ENCODE data around the gene PLTP. TPM values are rescaled to one million over a fixed set of nuclear protein-coding genes. Genes with fewer than 3 reads are reported as not detected.

Gene PLTP
- polyA plus RNA-seq, 3 donors = 1.6 to 3.0 (median 2.9) TPM

DNA sequence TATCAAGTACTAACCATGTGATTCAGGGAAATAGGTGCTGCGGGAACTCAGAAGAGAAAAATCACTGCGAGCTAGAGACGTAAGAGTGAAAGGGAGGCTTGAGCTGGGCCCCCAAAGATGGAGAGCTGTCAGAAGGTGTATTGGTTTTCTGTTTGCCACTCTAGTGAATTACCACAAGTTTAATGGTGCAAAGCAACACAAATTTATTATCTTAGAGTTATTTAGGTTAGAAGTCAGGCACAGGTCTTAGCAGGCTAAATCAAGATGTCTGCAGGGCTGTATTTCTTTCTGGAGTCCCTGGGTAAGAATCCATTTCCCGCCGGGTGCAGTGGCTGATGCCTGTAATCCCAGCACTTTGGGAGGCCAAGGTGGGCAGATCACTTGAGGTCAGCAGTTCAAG, 52.0 kb downstream of the PLTP start:
- Histone ChIP-seq H3K9ac (ENCODE audit: insufficient read depth, low read length, poor library complexity, severe bottlenecking) (no peak overlapping the region), H4K20me1 (ENCODE audit: insufficient read depth, low read length) (no peaks in the 10 kb centered on the region), H3K27me3 (ENCODE audit: control insufficient read depth in 2 of 2, insufficient read depth in 2 of 2, low read length in 2 of 2) (no peaks in the 10 kb centered on the region), H3K27ac (ENCODE audit: low read depth in 1 of 2, low read length in 2 of 2) (no peak overlapping the region), H3K9me3 (replicated peaks in 1 of 2; ENCODE audit: control insufficient read depth in 1 of 2, insufficient read depth in 1 of 2, low read length in 2 of 2) (no peaks in the 10 kb centered on the region), H3K4me3 (replicated peaks in 1 of 3; ENCODE audit: low read depth in 2 of 3, low read length in 3 of 3) (no peak overlapping the region), H3K4me1 (ENCODE audit: control insufficient read depth in 1 of 2, insufficient read depth in 2 of 2, low read length in 2 of 2) (peaks cover 19 to 26% of the 10 kb centered on the region in 2 donors), H3K4me2 (replicated peaks; ENCODE audit: extremely low read depth, low read length, poor library complexity, severe bottlenecking) (no peak overlapping the region), H2AFZ (ENCODE audit: insufficient read depth, low read depth, low read length, poor library complexity, severe bottlenecking) (no peak overlapping the region), H3K36me3 (replicated peaks in 1 of 2; ENCODE audit: control insufficient read depth in 1 of 2, insufficient read depth in 2 of 2, low read length in 2 of 2) (peaks cover 2 to 3% of the 10 kb centered on the region in 2 donors), H3K79me2 (ENCODE audit: insufficient read depth, low read length) (peaks cover 46% of the 10 kb centered on the region)
- H3K36me3 Mint-ChIP-seq = peaks cover 4 to 12% of the 10 kb centered on the region in 2 donors
- TF ChIP-seq CTCF (IDR thresholded peaks at IDR 0.05) = no peak
- H3K27ac Mint-ChIP-seq = no peak overlapping the region
- H3K4me1 Mint-ChIP-seq = peaks cover 30% of the 10 kb centered on the region
- no peak for DNase-seq
- intact Hi-C loops (cut with micrococcal nuclease) = loop anchor here in 1 of 2 donors (5.0 kb wide), 1 partner anchor 32 kb away; the partner anchor contains the start of genes CTSA and NEURL2
- H3K4me3 Mint-ChIP-seq = no peak overlapping the region
- H3K27me3 Mint-ChIP-seq (ENCODE audit: low read depth in 3 of 3) = peaks cover 0 to 1% (median 0%) of the 10 kb centered on the region in 3 donors
- WGBS (ENCODE audit: insufficient coverage) = 100% methylated on average over 2 of the region's 5 CpGs
- no peaks in the 10 kb centered on the region for H3K9me3 Mint-ChIP-seq

- H4K20me1 ChIP-seq (ENCODE audit: insufficient read depth, low read length) = no peaks in the 10 kb centered on the region
- Mint-ChIP-seq H3K27ac (peak overlapping the region; percentile 90 to 97 (median 97)), H3K4me3 (peak overlapping the region; percentile 89 to 95), H3K9me3 (no peaks in the 10 kb centered on the region), H3K4me1 (peaks cover 33% of the 10 kb centered on the region), H3K27me3 (ENCODE audit: low read depth in 3 of 3) (peaks cover 0 to 3% (median 2%) of the 10 kb centered on the region in 3 donors), H3K36me3 (peaks cover 19 to 30% of the 10 kb centered on the region in 2 donors)
- peak overlapping the region; percentile 99 for H3K4me2 ChIP-seq (replicated peaks; ENCODE audit: extremely low read depth, low read length, poor library complexity, severe bottlenecking)
- TF ChIP-seq CTCF (IDR thresholded peaks at IDR 0.05) = no peak
- peaks cover 16 to 19% of the 10 kb centered on the region in 2 donors for H3K36me3 ChIP-seq (replicated peaks in 1 of 2; ENCODE audit: control insufficient read depth in 1 of 2, insufficient read depth in 2 of 2, low read length in 2 of 2)
- WGBS (ENCODE audit: insufficient coverage) = 45% methylated on average over 2 of the region's 13 CpGs
- H3K4me1 ChIP-seq (ENCODE audit: control insufficient read depth in 1 of 2, insufficient read depth in 2 of 2, low read length in 2 of 2) = peaks cover 19 to 26% of the 10 kb centered on the region in 2 donors
- no peak for DNase-seq
- H3K9me3 ChIP-seq (replicated peaks in 1 of 2; ENCODE audit: control insufficient read depth in 1 of 2, insufficient read depth in 1 of 2, low read length in 2 of 2) = no peaks in the 10 kb centered on the region
- H3K79me2 ChIP-seq (ENCODE audit: insufficient read depth, low read length) = peaks cover 58% of the 10 kb centered on the region
- peak overlapping the region; percentile 99 for H2AFZ ChIP-seq (ENCODE audit: insufficient read depth, low read depth, low read length, poor library complexity, severe bottlenecking)
- peak overlapping the region; percentile 91 for H3K9ac ChIP-seq (ENCODE audit: insufficient read depth, low read length, poor library complexity, severe bottlenecking)
- intact Hi-C loops (cut with micrococcal nuclease) = loop anchor here in 1 of 2 donors (5.0 kb wide), 1 partner anchor 34 kb away; the partner anchor contains the start of genes CTSA and NEURL2
- no peaks in the 10 kb centered on the region for H3K27me3 ChIP-seq (ENCODE audit: control insufficient read depth in 2 of 2, insufficient read depth in 2 of 2, low read length in 2 of 2)
- H3K4me3 ChIP-seq (replicated peaks in 1 of 3; ENCODE audit: low read depth in 2 of 3, low read length in 3 of 3) = peak overlapping the region; percentile 92 to 98 (median 96)
- peak overlapping the region; percentile 70 to 95 for H3K27ac ChIP-seq (ENCODE audit: low read depth in 1 of 2, low read length in 2 of 2)
These were observed 54.1 kb downstream of the PLTP start for GRCh38 chr20:45857882-45858216.

Data from CD14-positive monocyte (primary cell).